ENCODE measurements around the gene WDR62.
"Not testable (repeated sequence)": the region's sequence is repeated elsewhere in the genome, so short reads cannot be mapped to it uniquely, and the experiment has no call there.

The WDR62 gene

DNA sequence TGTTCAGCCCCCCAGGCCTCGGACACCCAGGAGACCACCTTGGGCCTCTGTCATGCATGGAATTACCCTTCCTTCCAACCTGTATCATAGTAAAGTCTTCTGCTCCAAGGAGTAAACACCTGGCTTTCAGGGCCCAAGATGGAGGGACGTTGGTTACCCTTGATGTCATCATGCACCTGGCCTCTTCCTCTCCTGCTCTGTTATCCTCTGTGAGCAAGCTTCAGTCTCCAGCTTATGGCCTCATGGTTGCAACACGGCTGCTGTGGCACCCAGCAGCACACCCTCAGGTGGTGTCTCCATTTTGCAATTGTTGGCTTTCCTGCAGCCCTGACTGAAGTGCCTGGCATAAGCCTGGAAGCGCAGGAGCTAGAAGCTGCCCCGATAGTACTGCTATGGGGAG, 52.3 kb downstream of the WDR62 start:
- no peak for DNase-seq (ENCODE audit: extremely low read depth in 1 of 2, low read depth in 1 of 2)

DNA sequence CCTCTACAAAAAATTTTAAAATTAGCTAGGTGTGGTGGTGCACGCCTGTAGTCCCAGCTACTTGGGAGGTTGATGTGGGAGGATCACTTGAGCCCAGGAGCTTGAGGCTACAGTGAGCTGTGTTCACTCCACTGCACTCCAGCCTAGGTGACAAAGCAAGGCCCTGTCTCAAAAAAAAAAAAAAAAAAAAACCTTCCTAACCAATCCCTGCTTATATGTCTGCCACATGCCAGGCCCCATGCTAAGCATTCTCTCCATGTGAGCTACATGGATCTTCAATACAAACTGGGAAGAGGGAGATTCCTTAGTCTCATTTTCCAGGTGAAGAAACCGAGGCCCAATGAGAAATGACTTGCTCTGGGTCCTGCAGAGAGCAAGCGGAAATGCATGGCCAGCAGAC, 54.0 kb downstream of the WDR62 start:
- DNase-seq (ENCODE audit: extremely low read depth in 1 of 2, low read depth in 1 of 2), result no peak

DNA sequence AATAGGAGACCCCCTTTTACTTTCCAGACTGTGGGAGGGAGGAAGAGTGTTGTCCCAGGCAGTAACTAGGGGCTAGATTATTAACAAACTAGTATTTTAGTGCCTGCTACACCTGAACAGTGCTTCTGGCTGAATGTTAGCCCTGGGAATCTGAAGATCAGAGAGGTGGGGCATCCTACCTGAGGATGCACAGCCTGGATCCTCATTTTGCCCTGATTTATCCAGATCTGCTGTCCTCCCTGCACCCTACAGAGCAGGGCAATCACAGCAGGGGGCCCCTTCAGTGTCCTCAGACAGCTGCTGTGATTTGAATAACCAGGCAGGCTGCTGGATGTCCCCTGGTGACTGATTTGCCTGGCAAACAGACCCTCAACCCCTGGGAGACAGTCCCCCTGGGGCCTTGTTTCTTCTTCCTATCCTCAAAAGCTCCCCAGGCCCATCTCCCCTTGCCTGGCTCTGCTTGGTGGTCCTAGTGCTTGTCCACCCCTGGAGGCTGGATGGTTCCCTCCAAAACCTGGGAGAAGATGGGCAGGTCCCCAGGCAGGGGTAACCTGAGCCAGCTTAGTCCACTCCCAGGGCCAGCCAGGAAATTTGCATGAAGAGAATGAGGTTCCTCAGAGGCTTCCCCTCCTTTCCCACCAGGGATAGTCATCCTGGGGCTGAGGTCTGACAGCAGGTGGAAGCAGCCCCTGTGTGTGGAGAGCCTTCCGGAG, 55.9 kb downstream of the WDR62 start, which contains the start of gene OVOL3:
OVOL3 (plus strand) TSS at position 657 of the 713 bp plus-strand sequence. CDS start 60 bp downstream, outside the sequence.
- no peak for DNase-seq (ENCODE audit: extremely low read depth in 1 of 2, low read depth in 1 of 2)

DNA sequence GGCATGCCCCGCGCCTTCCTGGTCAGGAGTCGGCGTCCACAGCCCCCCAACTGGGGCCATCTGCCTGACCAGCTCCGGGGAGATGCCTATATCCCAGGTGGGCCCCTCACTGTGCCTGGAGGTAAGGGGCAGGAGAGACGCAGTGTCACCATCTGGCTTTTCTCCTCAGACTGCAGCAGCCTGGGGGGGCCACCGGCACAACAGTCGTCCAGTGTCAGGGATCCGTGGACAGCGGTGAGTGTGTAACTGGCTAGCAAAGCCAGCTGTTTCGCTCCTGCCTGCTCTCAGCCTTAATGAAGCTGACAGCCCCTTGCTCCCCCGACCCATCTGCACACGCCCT, 56.5 kb downstream of the WDR62 start:
- no peak for DNase-seq (ENCODE audit: extremely low read depth in 1 of 2, low read depth in 1 of 2)

DNA sequence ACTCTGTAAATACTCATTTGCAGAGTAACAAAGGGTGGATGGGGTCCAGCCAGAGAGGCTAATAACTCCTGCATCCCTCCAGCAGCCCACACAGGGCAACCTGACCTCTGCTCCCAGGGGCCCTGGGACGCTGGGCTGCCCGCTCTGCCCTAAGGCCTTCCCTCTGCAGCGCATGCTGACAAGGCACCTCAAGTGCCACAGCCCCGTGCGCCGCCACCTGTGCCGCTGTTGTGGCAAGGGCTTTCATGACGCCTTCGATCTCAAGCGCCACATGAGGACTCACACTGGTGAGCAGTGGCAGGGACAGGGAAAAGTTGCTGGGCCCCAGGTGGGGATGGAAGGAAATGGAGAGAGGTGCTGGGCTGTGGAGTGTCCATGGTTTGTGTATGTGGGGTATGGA, 58.0 kb downstream of the WDR62 start:
- no peak for DNase-seq (ENCODE audit: extremely low read depth in 1 of 2, low read depth in 1 of 2)

DNA sequence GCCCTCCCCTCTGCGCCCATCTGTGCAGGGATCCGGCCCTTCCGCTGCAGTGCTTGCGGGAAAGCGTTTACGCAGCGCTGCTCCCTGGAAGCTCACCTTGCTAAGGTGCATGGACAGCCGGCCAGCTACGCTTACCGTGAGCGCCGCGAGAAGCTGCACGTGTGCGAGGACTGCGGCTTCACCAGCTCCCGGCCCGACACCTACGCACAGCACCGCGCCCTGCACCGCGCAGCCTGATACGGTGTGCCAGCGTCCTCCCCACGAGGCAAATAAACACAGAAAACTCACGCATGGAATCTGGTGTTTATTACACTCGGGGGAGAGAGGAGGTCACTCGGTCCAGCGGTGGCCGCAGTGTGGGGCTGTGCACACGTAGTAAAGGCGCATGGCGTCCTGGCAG, 58.7 kb downstream of the WDR62 start:
- no peak for DNase-seq (ENCODE audit: extremely low read depth in 1 of 2, low read depth in 1 of 2)

DNA sequence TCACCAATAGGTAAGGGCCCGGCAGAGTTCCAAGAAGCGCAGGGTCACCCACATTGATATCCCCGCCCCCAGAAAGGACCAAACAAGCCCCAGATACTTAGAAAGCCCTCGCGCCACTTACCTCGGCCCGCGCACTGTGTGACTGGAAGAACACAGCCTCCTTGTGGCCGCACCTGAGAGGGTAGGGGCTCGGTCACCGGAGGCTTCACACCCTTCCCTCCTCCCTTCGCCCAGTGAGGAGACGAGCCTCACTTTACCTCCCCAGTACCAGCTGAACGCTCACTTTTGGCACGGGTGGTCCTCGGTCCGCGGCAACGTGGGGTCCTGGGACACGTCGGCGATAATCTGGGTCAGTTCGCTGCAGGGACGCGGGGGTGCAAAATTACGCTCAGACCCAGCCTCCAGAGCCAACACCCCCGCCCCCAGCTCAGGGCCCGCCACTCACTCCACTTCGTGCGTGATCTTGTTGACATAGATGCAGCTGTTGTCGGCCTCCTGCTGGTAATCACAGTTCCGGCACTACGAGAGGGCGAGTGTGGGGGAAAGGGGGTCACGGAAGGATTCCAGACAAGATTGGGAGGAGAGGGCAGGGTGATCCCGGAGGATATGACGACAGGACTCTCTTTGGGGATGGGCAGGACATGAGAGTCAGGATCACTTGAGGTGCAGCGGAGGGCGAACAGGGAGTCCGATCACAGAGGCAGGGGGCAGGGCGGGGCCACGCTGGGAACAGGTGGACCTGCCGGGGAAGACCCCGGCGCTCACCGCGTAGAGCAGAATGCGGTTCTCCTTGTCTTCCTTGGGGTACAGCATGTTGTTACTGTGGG, 59.4 kb downstream of the WDR62 start:
- DNase-seq (ENCODE audit: extremely low read depth in 1 of 2, low read depth in 1 of 2), result no peak

DNA sequence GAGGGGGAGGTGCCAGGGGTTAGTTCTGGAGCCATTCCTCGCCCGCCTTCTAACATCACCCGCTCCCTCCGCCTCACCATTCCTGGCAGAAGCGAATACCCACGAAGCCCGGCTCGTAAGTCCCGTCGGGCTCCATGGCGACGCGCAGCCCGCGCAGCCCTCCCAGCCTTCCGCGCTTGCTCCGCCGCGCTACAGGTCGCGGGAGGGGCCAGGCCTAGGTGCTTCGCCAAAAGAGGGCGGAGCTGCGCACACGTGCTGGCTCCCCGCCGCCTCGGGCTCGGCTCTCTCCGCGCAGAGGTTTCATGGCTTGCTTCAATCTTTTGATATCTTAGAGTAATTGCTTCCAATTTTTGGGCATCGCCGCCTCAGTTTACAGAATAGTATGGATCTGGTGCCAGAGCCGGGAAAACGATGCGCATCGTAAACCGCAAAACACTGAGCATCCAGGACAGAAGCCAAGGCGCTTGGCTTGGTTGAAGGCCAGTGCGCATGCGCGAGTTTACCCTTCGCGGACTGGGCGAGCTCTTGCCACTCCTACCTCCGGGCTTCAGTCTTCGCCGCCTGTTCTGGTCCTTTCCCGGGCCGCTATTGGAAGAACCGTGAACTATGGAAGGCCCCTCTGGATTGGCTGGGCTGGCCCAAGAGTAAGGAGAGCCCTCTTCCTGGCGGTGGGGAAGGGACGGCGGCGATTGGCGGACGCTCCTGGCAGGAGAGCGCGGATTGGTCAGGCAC, 60.2 kb downstream of the WDR62 start, which contains the start of gene POLR2I:
POLR2I (minus strand) TSS at position 155 of the 732 bp plus-strand sequence; CDS start at position 136, 19 bp downstream.
- DNase-seq (ENCODE audit: extremely low read depth in 1 of 2, low read depth in 1 of 2), result peak; percentile 93 to 98

DNA sequence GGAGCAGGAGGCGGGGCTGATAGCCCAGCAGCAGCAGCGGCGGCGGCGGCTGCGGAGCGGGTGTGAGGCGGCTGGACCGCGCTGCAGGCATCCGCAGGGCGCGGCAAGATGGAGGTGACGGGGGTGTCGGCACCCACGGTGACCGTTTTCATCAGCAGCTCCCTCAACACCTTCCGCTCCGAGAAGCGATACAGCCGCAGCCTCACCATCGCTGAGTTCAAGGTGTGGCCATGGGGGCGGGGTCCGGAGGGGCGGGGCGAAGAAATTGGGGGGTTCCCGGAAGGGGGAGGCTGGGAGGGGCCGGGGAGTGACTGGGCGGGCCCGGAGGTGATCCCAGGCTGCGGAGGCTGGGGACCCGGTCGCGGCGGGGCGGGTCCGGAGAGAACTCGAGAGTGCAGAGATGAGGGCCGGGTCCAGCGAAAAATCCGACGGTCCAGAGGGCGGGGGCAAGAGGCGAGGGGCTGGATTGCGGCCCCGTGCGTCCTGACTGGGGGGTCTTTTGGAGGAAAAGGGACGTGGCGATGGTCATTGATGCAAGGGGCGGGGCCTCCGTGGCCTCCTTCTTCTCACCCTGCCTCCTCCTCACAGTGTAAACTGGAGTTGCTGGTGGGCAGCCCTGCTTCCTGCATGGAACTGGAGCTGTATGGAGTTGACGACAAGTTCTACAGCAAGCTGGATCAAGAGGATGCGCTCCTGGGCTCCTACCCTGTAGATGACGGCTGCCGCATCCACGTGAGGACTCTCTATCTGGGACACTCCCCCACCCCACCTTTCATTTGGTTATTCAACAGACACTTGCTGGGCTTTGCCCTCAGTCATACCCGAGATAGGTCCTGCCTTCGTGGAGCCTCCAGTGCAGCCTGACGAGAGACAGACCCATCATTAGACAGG, 61.0 kb downstream of the WDR62 start, which contains the start of gene TBCB:
TBCB (plus strand) TSS at position 16 of the 891 bp plus-strand sequence; CDS start at position 109, 93 bp downstream.
- peak; percentile 76 to 88 for DNase-seq (ENCODE audit: extremely low read depth in 1 of 2, low read depth in 1 of 2)

DNA sequence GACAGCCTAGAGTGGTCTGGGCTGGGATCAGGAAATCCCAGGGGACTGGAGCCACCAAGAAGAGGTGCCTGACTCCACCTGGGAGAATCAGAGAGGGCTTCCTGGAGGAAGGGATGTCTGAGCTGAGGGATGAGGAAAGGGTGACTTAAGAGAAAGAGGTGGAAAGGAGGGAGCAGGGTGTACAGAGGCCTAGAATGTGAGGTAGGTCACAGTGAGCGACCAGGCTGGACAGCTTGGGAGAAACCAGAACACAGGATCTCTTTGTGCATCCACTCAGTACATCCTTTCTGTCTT, 61.6 kb downstream of the WDR62 start:
- DNase-seq (ENCODE audit: extremely low read depth in 1 of 2, low read depth in 1 of 2), result no peak

DNA sequence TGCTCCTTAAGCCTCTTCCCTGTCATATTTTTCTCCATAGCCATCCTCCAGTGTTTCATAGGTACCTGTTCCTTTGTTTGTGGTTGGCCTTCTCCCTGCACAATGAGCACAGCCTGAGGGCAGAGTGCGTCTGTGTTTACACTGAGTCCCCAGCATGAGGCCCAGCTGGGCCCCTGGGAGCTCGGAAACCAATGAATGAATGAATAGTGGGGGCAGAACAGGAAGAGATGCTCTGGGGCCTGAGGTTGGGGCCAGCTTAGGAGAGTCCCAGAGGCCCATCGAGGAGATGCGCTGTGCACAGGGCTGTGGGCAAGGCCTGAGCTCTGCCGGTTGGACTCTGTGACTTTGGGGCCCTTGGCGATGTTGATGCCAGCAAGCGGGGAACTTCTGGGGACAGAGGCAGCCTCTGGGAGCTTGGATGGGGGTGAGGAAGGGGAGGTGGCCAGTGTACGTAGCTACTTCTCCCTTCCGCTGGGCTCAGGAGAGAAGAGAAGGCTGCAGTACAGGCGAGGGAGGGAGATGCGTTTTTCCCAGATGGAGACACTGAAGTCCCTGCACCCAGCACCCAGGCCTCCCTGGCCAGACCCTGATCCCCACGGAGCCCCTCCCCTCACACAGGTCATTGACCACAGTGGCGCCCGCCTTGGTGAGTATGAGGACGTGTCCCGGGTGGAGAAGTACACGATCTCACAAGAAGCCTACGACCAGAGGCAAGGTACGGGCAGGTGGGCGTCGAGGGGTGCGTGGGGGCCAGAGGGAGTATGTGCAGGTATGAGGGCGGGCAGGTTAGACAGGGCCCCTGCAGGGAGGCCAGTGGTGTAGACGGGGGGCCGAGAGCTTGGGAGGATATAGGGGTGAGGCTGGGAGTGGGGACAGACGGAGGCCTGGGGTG, 65.6 kb downstream of the WDR62 start:
- no peak for DNase-seq (ENCODE audit: extremely low read depth in 1 of 2, low read depth in 1 of 2)

DNA sequence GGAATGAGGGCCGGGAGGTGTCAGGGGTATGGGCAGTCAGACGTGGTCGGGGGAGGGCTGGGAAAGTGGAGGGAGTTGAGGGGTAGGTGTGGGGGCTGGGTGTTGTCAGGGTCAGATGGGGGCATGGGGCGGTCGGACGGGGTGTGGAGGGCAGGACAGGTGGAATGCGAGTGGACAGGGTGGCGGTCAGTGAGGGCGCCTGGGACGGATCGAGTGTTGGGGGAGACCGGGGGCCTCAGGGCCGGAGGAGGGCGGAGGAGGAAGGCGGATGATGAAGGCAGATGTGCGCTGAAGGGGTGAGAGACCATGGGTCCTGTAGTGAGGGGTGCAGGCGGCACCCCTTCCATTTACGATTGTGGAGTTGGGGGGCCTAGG, 66.3 kb downstream of the WDR62 start:
- DNase-seq (ENCODE audit: extremely low read depth in 1 of 2, low read depth in 1 of 2), result no peak

DNA sequence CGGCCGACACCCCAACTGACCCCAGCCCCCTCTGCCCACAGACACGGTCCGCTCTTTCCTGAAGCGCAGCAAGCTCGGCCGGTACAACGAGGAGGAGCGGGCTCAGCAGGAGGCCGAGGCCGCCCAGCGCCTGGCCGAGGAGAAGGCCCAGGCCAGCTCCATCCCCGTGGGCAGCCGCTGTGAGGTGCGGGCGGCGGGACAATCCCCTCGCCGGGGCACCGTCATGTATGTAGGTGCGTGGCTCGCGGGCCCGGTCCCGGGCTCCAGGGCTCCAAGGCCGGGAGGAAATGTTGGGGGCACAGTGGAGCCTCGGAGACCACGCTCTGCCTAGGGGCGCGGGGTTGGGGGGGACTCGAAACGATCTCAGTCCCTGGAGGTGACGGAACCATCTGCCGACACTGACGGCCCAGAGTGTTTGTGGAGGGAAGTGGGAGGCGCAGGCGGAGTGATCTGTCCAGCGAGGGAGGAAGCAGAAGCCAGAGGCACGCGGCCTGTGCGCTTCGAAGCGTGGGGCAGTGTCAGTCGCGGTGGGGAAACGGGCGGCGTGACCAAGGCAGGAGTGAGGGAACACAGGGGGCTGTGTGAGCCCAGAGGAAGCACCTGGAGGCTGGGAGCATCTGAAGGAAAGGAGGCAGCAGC, 66.9 kb downstream of the WDR62 start:
- DNase-seq (ENCODE audit: extremely low read depth in 1 of 2, low read depth in 1 of 2), result no peak

DNA sequence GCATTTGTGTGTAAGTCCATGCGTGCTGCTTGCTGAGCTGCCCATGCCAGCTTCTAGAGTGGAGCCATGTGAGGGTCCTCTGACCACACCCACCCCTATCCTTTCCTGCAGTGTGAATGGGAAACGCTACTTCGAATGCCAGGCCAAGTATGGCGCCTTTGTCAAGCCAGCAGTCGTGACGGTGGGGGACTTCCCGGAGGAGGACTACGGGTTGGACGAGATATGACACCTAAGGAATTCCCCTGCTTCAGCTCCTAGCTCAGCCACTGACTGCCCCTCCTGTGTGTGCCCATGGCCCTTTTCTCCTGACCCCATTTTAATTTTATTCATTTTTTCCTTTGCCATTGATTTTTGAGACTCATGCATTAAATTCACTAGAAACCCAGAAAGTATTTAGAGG, 70.9 kb downstream of the WDR62 start:
- no peak for DNase-seq (ENCODE audit: extremely low read depth in 1 of 2, low read depth in 1 of 2)

DNA sequence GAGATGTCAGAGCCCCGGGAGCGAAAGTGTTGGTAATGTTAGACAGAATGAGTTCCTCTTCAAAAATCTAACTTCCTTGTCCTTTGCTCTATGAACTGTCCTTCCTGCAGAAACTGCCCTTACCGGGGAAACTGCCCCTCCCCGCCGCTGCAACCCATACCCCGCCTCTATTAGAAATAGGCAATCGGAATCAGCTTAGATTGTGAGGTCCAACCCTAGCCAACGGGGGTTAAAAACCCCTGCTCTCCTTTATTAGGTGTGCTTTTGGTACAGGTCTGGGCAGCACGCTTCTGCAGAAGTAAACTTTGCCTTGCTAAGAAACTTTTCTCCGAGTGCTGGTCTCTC, 73.7 kb downstream of the WDR62 start:
- DNase-seq (ENCODE audit: extremely low read depth in 1 of 2, low read depth in 1 of 2), result no peak

DNA sequence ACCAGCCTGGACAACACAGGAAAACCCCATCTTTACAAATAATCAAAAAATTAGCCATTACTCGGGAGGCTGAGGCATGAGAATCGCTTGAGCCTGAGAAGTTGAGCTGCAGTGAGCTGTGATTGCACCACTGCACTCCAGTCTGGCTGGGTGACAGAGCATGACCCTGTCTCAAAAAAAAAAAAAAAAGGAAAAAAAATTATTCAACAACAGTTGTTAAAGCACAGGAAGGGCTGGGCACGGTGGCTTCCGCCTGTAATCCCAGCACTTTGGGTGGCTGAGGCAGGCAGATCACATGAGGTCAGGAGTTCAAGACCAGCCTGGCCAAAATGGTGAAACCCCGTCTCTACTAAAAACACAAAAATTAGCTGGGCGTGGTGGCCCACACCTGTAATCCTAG, 76.5 kb downstream of the WDR62 start:
- DNase-seq (ENCODE audit: extremely low read depth in 1 of 2, low read depth in 1 of 2), result not testable (repeated sequence)

DNA sequence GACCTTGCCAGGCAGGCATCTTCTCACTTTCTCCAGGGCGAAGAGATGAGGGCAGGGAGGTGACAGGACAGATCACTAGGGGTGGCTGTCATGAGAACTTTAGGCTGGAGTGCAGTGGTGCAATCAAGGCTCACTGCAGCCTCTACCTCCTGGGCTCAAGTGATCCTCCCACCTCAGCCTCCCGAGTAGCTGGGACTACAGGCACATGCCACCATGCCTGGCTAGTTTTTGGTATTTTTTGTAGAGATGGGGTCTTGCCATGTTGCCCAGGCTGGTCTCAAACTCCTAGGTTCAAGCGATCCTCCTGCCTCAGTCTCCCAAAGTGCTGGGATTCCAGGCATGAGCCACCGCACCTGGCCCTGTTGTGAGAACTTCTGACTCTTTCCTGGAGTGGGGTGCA, 80.2 kb downstream of the WDR62 start:
- not testable (repeated sequence) for DNase-seq (ENCODE audit: extremely low read depth in 1 of 2, low read depth in 1 of 2)

DNA sequence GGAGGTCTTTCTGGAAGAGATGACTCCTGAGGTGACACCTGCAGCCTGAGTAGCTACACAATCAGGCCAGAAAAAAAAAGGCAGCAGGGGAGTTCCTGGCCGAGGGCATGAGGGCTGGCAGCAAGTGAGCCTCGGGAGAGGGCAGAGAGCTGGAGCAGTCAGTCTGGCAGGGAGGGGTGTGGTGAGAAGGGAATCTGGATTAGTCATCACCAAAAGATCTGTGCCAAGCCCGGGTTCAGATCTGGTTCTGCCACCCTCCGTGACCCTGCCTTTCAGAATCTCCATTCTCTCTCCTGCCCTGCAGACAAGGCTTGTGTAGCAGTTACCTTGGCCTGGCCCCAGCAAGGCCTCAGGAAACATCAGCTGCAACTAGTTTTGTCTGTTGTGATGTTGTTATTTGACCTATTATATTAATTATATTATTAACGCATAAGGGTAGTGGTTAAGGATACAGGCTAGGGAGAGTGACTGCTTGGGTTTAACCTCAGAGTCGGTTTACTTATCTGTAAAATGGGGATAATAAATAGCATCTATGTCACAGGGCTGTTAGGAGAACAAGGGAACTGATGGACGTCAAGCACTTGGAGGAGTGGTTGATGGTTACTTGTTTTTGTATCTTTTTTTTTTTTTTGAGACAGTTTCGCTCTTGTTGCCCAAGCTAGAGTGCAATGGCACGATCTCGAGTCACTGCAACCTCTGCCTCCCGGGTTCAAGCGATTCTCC, 82.4 kb downstream of the WDR62 start:
- DNase-seq (ENCODE audit: extremely low read depth in 1 of 2, low read depth in 1 of 2), result no peak

DNA sequence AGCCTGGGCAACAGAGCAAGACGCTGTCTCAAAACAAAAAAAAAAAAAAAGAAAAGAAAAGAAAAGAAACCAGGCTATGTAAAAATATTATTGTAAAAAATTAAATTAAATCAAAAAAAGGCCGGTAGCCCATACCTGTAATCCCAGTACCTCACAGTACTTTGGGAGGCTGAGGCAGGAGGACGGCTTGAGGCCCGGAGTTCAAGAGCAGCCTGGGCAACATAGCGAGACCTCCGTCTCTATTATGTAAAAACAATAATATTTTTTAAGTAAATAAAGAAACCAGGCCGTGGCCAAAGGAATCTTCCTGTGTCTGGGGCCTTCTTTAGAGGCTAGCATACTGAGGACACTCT, 84.4 kb downstream of the WDR62 start:
- DNase-seq (ENCODE audit: extremely low read depth in 1 of 2, low read depth in 1 of 2), result no peak

Data from activated CD8-positive, alpha-beta memory T cell treated with anti-CD3 and anti-CD28 coated beads for 1 hour (primary cell).